Astrocyte (in vitro differentiated cells and primary cell): Measurements from ENCODE around the gene STRADA. TPM values are rescaled to one million over a fixed set of nuclear protein-coding genes. Genes with fewer than 3 reads are reported as not detected.

Source experiments
- DNase-seq: peaks from one replicate; pipeline ENCODE4 v3.0.0-alpha.2; 2010; ENCODE audit warnings: low read depth
- FAIRE-seq: peaks from 2 replicates; lab custom pipeline; 2011; peaks lifted over from hg19 to GRCh38; lab: Jason Lieb, UNC
- H2AFZ ChIP-seq: 2 replicates; pipeline ENCODE4 v1.6.0; 2012; ENCODE audit warnings: low read depth, low read length, inconsistent platforms
- H3K27ac ChIP-seq: 2 replicates; pipeline ENCODE4 v1.5.1; 2011; ENCODE audit warnings: low read depth, low read length, inconsistent platforms
- H3K27me3 ChIP-seq: 2 replicates; pipeline ENCODE4 v1.6.0; 2011; ENCODE audit warnings: low read length, inconsistent platforms; ENCODE audit not compliant: insufficient read depth
- H3K36me3 ChIP-seq: 2 replicates; pipeline ENCODE4 v1.5.1; 2011; ENCODE audit warnings: low read length, inconsistent platforms; ENCODE audit not compliant: insufficient read depth
- H3K4me1 ChIP-seq: 2 replicates; pipeline ENCODE4 v1.5.1; 2011; ENCODE audit warnings: low read length, inconsistent platforms; ENCODE audit not compliant: insufficient read depth
- H3K4me2 ChIP-seq: 2 replicates; pipeline ENCODE4 v1.6.0; 2012; ENCODE audit warnings: low read length, inconsistent platforms
- H3K4me3 ChIP-seq: 2 replicates; pipeline ENCODE4 v1.5.1; 2011; ENCODE audit warnings: low read depth, mild to moderate bottlenecking, low read length, inconsistent platforms; ENCODE audit not compliant: insufficient read depth
- H3K79me2 ChIP-seq: 2 replicates; pipeline ENCODE4 v1.6.0; 2012; ENCODE audit warnings: mild to moderate bottlenecking, low read length, inconsistent platforms; ENCODE audit not compliant: insufficient read depth
- H3K9ac ChIP-seq: 2 replicates; pipeline ENCODE4 v1.6.0; 2012; ENCODE audit warnings: mild to moderate bottlenecking, low read length, inconsistent platforms
- H3K9me3 ChIP-seq: 2 replicates; pipeline ENCODE4 v1.5.1; 2012; ENCODE audit warnings: low read depth, mild to moderate bottlenecking, low read length, inconsistent platforms; ENCODE audit not compliant: insufficient read depth
- H4K20me1 ChIP-seq: 2 replicates; pipeline ENCODE4 v1.6.0; 2012; ENCODE audit warnings: low read length, inconsistent platforms; ENCODE audit not compliant: insufficient read depth
- H3K27ac Mint-ChIP-seq: one replicate; pipeline ENCODE4 v1.8.0; 2021; ENCODE audit warnings: mild to moderate bottlenecking, mixed read lengths; ENCODE audit not compliant: unreplicated experiment
- H3K27me3 Mint-ChIP-seq: one replicate; pipeline ENCODE4 v1.8.0; 2021; ENCODE audit warnings: low read depth, mixed read lengths; ENCODE audit not compliant: unreplicated experiment
- H3K36me3 Mint-ChIP-seq: one replicate; pipeline ENCODE4 v1.8.0; 2021; ENCODE audit warnings: low read depth, mixed read lengths; ENCODE audit not compliant: unreplicated experiment
- H3K4me1 Mint-ChIP-seq: one replicate; pipeline ENCODE4 v1.8.0; 2021; ENCODE audit warnings: low read depth, mixed read lengths; ENCODE audit not compliant: unreplicated experiment
- H3K4me3 Mint-ChIP-seq: one replicate; pipeline ENCODE4 v1.8.0; 2021; ENCODE audit warnings: mild to moderate bottlenecking, moderate library complexity, mixed read lengths; ENCODE audit not compliant: unreplicated experiment
- H3K9me3 Mint-ChIP-seq: one replicate; pipeline ENCODE4 v1.8.0; 2021; ENCODE audit warnings: mild to moderate bottlenecking, mixed read lengths; ENCODE audit not compliant: unreplicated experiment
- CTCF ChIP-seq: IDR thresholded peaks from 2 replicates; pipeline ENCODE4 v1.5.1; 2011; ENCODE audit warnings: low read depth, mild to moderate bottlenecking, inconsistent platforms, low read length, moderate library complexity; ENCODE audit not compliant: insufficient read depth
- EZH2 ChIP-seq: IDR thresholded peaks from 2 replicates; pipeline ENCODE4 v1.6.1; 2012; ENCODE audit warnings: mild to moderate bottlenecking, low read length, inconsistent platforms; ENCODE audit not compliant: insufficient read depth
- total RNA-seq: library from RNA; stranded (reverse); gene quantifications from 2 replicates; pipeline ENCODE4 v1.2.1, GENCODE V29; 2021

Gene STRADA
- total RNA-seq, 1 donor from 2014 or later = 35.7 TPM

- no peak for FAIRE-seq
- H3K27ac Mint-ChIP-seq = no peak overlapping the region
These were observed 20.8 kb upstream of the STRADA start for GRCh38 chr17:63762161-63763078.

GRCh38 chr17:63760771-63761539 is 19.4 kb upstream of the STRADA start:
- no peak for TF ChIP-seq EZH2
- H3K27ac ChIP-seq = no peak overlapping the region
- peaks cover 24% of the 10 kb centered on the region for H4K20me1 ChIP-seq
- H3K36me3 ChIP-seq = peaks cover 60% of the 10 kb centered on the region
- Mint-ChIP-seq H3K36me3 (peaks cover 19% of the 10 kb centered on the region), H3K27me3 (no peaks in the 10 kb centered on the region), H3K4me3 (no peak overlapping the region), H3K9me3 (no peaks in the 10 kb centered on the region), H3K4me1 (peaks cover 4% of the 10 kb centered on the region), H3K27ac (no peak overlapping the region)
- H3K79me2 ChIP-seq = peaks cover 22% of the 10 kb centered on the region
- DNase-seq (no peak), FAIRE-seq (no peak)
- H3K9me3 ChIP-seq = no peaks in the 10 kb centered on the region
- H3K27me3 ChIP-seq = no peaks in the 10 kb centered on the region
- H3K4me3 ChIP-seq = no peak overlapping the region
- H3K9ac ChIP-seq = no peak overlapping the region
- H2AFZ ChIP-seq = no peak overlapping the region
- no peaks in the 10 kb centered on the region for H3K4me1 ChIP-seq
- H3K4me2 ChIP-seq = no peak overlapping the region

More at GRCh38 chr17:63762161-63763078, 20.8 kb upstream of the STRADA start:
- DNase-seq = no peak
- Histone ChIP-seq H3K36me3 (peaks cover 47% of the 10 kb centered on the region), H2AFZ (no peak overlapping the region), H3K27me3 (no peaks in the 10 kb centered on the region), H3K4me3 (no peak overlapping the region), H3K9me3 (no peaks in the 10 kb centered on the region), H3K9ac (no peak overlapping the region), H3K79me2 (peaks cover 33% of the 10 kb centered on the region), H3K27ac (no peak overlapping the region), H3K4me1 (no peaks in the 10 kb centered on the region), H3K4me2 (no peak overlapping the region), H4K20me1 (peaks cover 39% of the 10 kb centered on the region)
- TF ChIP-seq EZH2 = no peak
- no peak for TF ChIP-seq CTCF
- Mint-ChIP-seq H3K36me3 (peaks cover 19% of the 10 kb centered on the region), H3K4me1 (peaks cover 4% of the 10 kb centered on the region), H3K4me3 (peak overlapping the region; percentile 40), H3K27me3 (no peaks in the 10 kb centered on the region), H3K9me3 (no peaks in the 10 kb centered on the region)

GRCh38 chr17:63758428-63758827 is 16.8 kb upstream of the STRADA start:
- no peaks in the 10 kb centered on the region for H3K4me1 ChIP-seq
- H3K36me3 ChIP-seq = peaks cover 54% of the 10 kb centered on the region
- H3K4me1 Mint-ChIP-seq = peaks cover 4% of the 10 kb centered on the region
- H3K27ac Mint-ChIP-seq = no peak overlapping the region
- no peak overlapping the region for H3K9ac ChIP-seq
- no peaks in the 10 kb centered on the region for H3K27me3 ChIP-seq
- no peak for TF ChIP-seq EZH2
- TF ChIP-seq CTCF = no peak
- H3K79me2 ChIP-seq = peaks cover 4% of the 10 kb centered on the region
- no peaks in the 10 kb centered on the region for H3K9me3 Mint-ChIP-seq
- no peak overlapping the region for H3K4me3 Mint-ChIP-seq
- no peak for FAIRE-seq
- no peak for DNase-seq
- H3K27me3 Mint-ChIP-seq = no peaks in the 10 kb centered on the region
- no peak overlapping the region for H3K4me3 ChIP-seq
- no peak overlapping the region for H3K27ac ChIP-seq
- peaks cover 13% of the 10 kb centered on the region for H3K36me3 Mint-ChIP-seq
- no peak overlapping the region for H2AFZ ChIP-seq
- H4K20me1 ChIP-seq = peaks cover 7% of the 10 kb centered on the region
- H3K9me3 ChIP-seq = no peaks in the 10 kb centered on the region
- no peak overlapping the region for H3K4me2 ChIP-seq
